Astrocyte of the cerebellum (primary cell): ENCODE data around the gene HK3.

Source experiments
- DNase-seq: peaks from one replicate; pipeline ENCODE4 v3.0.0-alpha.2; 2011; ENCODE audit warnings: low read depth
- H3K4me3 ChIP-seq: 2 replicates; pipeline ENCODE4 v1.5.1; 2011; ENCODE audit warnings: mild to moderate bottlenecking, low read depth, low read length, moderate library complexity
- in situ Hi-C: cut with HindIII; loops from 2 replicates; pipeline ENCODE4 v1.10.0; 2017; ENCODE audit warnings: low sequenced_read_pairs
- TF ChIP-seq, protein P1 (sequence below): IDR thresholded peaks from 2 replicates; pipeline ENCODE4 v1.5.1; 2012; ENCODE audit warnings: low read length, low read depth, moderate library complexity, mild to moderate bottlenecking; ENCODE audit errors: missing control alignments

HK3 gene

GRCh38 chr5:176880366-176881020, 18.7 kb downstream of the HK3 start:
- TF ChIP-seq, protein P1, sequence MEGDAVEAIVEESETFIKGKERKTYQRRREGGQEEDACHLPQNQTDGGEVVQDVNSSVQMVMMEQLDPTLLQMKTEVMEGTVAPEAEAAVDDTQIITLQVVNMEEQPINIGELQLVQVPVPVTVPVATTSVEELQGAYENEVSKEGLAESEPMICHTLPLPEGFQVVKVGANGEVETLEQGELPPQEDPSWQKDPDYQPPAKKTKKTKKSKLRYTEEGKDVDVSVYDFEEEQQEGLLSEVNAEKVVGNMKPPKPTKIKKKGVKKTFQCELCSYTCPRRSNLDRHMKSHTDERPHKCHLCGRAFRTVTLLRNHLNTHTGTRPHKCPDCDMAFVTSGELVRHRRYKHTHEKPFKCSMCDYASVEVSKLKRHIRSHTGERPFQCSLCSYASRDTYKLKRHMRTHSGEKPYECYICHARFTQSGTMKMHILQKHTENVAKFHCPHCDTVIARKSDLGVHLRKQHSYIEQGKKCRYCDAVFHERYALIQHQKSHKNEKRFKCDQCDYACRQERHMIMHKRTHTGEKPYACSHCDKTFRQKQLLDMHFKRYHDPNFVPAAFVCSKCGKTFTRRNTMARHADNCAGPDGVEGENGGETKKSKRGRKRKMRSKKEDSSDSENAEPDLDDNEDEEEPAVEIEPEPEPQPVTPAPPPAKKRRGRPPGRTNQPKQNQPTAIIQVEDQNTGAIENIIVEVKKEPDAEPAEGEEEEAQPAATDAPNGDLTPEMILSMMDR: no peak
- in situ Hi-C loops: no loop called here
- no peak overlapping the region for H3K4me3 ChIP-seq
- DNase-seq: no peak

DNA sequence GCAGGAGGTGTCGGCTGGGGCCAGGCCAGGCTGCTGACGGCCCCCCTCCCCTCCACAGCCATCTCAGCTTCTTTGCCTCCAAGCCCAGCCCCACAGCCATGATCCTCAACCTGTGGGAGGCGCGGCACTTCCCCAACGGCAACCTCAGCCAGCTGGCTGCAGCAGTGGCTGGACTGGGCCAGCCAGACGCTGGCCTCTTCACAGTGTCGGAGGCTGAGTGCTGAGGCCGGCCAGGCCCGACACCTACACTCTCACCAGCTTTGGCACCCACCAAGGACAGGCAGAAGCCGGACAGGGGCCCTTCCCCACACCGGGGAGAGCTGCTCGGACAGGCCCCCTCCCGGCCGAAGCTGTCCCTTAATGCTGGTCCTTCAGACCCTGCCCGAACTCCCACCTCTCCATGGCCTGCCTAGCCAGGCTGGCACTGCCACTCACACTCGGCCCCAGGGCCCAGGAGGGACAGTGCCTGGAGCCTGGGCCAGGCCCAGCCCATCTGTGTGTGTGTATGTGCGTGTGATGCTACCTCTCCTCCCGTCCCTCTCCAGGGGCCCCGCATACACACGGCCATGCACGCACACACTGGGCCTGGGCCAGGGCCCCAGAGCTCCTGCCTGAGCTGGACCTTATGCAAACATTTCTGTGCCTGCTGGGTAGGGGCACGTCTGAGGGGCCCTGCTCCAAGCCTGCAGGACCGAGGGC, 19.3 kb downstream of the HK3 start:
- H3K4me3 ChIP-seq: no peak overlapping the region
- no peak for DNase-seq
- TF ChIP-seq, protein P1: no peak
- in situ Hi-C loops: no loop called here

DNA sequence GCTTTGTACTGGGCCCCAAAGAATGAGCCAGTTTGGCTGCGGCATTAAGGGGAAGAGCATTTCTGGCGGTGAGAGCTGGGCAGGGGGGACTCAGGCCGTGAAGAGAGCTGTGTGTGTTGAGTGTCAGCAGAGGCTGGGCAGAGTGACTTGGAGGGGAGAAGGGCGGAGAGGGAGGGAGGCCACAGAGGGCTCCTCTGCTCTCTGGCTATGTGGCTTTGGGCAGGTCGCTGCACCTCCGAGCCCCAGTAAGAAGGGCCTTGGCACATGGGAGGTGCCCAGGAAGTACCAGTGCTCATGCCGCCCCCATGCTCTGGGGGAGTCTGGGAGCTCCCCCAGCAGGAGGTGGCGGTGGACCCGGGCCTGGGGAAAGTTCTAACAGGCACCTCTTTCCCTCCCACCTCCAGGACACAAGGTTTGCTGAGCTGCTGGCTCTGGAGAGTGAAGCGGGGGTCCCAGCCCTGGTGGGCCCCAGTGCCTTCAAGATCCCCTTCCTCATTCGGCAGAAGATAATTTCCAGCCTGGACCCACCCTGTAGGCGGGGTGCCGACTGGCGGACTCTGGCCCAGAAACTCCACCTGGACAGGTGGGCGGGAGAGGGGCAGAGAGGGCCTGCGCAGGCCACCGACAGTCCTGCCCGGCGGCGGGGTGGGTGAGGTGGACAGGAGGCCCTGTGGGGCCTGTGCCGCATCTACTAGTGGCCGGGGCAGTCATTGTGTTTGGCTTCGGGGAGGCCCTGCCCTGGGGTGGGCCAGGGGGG, 20.1 kb downstream of the HK3 start:
- TF ChIP-seq, protein P1: no peak
- DNase-seq: no peak
- H3K4me3 ChIP-seq: no peak overlapping the region
- in situ Hi-C loops: no loop called here

GRCh38 chr5:176878463-176878862, 20.7 kb downstream of the HK3 start:
- TF ChIP-seq, protein P1: no peak
- H3K4me3 ChIP-seq: no peak overlapping the region
- DNase-seq: no peak
- in situ Hi-C loops: no loop called here

DNA sequence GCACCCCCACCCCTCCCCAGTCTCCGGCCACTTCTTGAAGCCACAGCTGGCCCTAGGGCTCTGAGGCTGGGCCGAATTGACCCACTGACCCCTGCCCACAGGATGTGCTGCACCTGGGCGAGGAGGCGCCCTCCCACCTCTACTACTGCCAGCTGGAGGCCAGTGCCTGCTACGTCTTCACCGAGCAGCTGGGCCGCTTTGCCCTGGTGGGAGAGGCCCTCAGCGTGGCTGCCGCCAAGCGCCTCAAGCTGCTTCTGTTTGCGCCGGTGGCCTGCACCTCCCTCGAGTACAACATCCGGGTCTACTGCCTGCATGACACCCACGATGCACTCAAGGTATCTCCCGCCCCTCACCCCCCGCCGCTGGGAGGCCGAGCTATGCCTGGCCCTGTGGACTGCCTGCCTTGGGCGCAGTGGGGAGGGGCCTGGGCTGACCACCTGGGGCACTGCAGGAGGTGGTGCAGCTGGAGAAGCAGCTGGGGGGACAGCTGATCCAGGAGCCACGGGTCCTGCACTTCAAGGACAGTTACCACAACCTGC, 21.3 kb downstream of the HK3 start:
- TF ChIP-seq, protein P1: no peak
- H3K4me3 ChIP-seq: no peak overlapping the region
- no peak for DNase-seq
- in situ Hi-C loops: no loop called here
